ENCODE results near the gene MMP24.
"Not testable (repeated sequence)": the region's sequence is repeated elsewhere in the genome, so short reads cannot be mapped to it uniquely, and the experiment has no call there.

Gene MMP24

DNA sequence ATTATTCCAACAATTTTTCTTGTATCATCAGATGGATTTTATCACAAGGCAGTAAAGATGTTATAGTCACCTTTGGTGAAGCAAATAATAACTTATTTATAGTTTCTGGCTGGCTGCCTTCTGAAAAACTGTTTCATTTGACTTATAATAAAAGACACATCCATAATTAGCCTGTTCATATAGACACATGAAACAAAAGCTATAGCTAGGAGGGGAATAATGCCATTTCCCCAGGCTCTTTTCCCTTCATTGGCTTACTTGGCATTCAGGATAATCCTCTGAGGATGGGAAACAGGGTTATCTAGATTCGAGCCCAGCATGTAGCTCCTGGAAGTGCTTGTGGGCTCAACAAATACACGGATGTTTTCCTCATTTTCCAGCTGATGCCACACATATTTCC lies 17.5 kb downstream of the MMP24 start:
- H3K36me3 ChIP-seq = no peaks in the 10 kb centered on the region
- peaks cover 0 to 5% (median 3%) of the 10 kb centered on the region in 10 experiments; a peak in 12 of 20 replicates for H3K4me1 ChIP-seq
- no peak overlapping the region for H3K4me2 ChIP-seq
- no peak for TF ChIP-seq Cebpa-rat (IDR thresholded peaks at IDR 0.05)
- no peak overlapping the region for H3K4me3 ChIP-seq
- H3K9ac ChIP-seq = no peak overlapping the region
- H3K27me3 ChIP-seq = no peaks in the 10 kb centered on the region
- no peaks in the 10 kb centered on the region for H3K9me3 ChIP-seq (replicated peaks in 1 of 11)
- peaks cover 0 to 2% (median 0%) of the 10 kb centered on the region in 11 experiments; a peak in 3 of 22 replicates for H4K20me1 ChIP-seq
- no peak overlapping the region for H3K27ac ChIP-seq

DNA sequence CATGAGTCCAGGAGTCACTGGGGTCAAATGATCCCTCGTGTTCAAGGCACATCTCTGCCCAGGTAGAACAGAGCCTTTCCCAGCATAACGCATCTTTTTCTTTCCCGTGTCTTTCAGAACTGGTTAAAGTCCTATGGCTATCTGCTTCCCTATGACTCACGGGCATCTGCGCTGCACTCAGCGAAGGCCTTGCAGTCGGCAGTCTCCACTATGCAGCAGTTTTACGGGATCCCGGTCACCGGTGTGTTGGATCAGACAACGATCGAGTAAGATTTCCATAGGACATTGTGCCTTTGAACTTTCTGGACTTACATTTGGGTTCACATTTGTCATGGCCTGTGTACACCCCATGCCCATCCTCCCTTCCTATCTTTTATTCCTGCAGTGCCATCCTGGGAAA lies 20.2 kb downstream of the MMP24 start:
- no peak for TF ChIP-seq Cebpa-rat (IDR thresholded peaks at IDR 0.05)
- H3K27me3 ChIP-seq = no peaks in the 10 kb centered on the region

DNA sequence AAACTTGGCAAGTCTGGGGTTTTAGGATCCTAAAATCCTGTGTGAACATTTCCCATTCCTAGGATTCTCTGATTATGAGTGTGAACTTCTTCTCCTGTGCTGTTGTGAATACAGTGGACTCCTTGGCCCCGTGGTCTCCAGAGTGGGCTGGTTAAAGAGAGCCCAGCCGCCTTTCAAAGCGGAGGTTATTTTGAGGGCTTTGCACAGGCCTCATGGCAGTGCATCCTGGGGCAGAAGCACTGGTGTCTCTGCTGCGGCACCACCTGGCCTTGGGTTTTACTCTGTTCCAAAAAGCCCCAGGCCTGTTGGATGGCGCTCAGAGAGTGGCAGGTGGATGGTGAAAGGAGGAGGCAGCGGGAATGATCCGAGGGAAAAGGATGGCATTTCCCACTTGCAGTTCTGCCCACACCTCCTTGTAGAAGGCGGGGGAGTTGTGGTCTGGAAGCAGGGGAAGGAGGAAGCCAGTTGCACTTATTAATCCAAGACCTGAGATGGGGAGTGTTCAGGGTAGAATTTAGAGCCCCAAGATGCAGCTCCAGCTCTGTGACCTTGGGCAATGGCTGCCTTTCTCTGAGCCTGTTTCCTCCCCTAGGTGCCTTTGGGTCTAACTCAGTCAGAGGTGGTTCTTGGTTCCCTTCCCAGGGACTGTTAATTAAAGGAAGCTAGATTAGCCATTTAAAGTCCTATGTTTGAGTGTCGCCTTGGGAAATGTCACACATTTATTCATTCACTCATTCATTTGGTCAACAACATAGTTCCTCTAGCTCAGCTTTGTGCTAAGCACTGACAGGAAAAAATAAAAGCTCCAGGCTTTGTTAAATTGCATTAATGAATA lies 22.4 kb downstream of the MMP24 start:
- Histone ChIP-seq H3K27me3 (no peaks in the 10 kb centered on the region), H3K4me1 (peaks cover 19 to 36% (median 33%) of the 10 kb centered on the region in 10 experiments), H3K4me2 (no peak overlapping the region), H3K27ac (no peak overlapping the region), H4K20me1 (peaks cover 0 to 8% (median 0%) of the 10 kb centered on the region in 11 experiments; a peak in 3 of 22 replicates), H3K9me3 (replicated peaks in 1 of 11) (no peaks in the 10 kb centered on the region), H3K4me3 (no peak overlapping the region), H3K36me3 (no peaks in the 10 kb centered on the region), H3K9ac (no peak overlapping the region)
- TF ChIP-seq Cebpa-rat (IDR thresholded peaks at IDR 0.05) = no peak

More for the DNA sequence above, 20.2 kb downstream of the MMP24 start:
- H3K4me3 ChIP-seq = no peak overlapping the region
- no peak overlapping the region for H3K9ac ChIP-seq
- H3K27ac ChIP-seq = no peak overlapping the region
- no peaks in the 10 kb centered on the region for H3K9me3 ChIP-seq (replicated peaks in 1 of 11)
- no peak overlapping the region for H3K4me2 ChIP-seq
- H4K20me1 ChIP-seq = peaks cover 0 to 7% (median 0%) of the 10 kb centered on the region in 11 experiments; a peak in 3 of 22 replicates
- H3K4me1 ChIP-seq = peaks cover 15 to 18% (median 17%) of the 10 kb centered on the region in 10 experiments
- H3K36me3 ChIP-seq = no peaks in the 10 kb centered on the region

DNA sequence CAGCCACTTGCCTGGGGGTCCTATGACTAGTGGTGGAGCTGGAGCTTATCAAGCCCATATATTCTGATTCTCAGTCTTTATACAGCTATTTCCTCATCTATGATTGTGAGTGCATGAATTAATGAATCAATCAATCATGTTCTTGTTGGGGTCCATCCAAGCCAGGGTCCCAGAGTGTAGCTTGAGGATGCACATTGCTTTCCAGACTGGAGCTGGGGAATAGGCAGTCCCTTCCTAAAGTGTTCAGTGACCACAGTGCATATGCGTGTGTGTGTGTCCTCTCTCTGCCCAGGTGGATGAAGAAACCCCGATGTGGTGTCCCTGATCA lies 25.1 kb downstream of the MMP24 start:
- Histone ChIP-seq H3K4me3 (no peak overlapping the region), H3K36me3 (peaks cover 0 to 14% (median 0%) of the 10 kb centered on the region in 11 experiments; a peak in 5 of 22 replicates), H3K4me2 (peak overlapping the region in 9 of 11 experiments; percentile 29 to 78 (median 58); a peak in 17 of 22 replicates), H3K27me3 (no peaks in the 10 kb centered on the region), H3K9ac (no peak overlapping the region; a peak in 1 of 22 replicates), H3K27ac (peak overlapping the region in 4 of 11 experiments; percentile 11 to 52 (median 22); a peak in 4 of 22 replicates), H3K4me1 (peaks cover 19 to 36% (median 33%) of the 10 kb centered on the region in 10 experiments), H4K20me1 (peaks cover 0 to 8% (median 0%) of the 10 kb centered on the region in 11 experiments; a peak in 4 of 22 replicates), H3K9me3 (replicated peaks in 1 of 11) (no peaks in the 10 kb centered on the region)
- no peak for TF ChIP-seq Cebpa-rat (IDR thresholded peaks at IDR 0.05)

DNA sequence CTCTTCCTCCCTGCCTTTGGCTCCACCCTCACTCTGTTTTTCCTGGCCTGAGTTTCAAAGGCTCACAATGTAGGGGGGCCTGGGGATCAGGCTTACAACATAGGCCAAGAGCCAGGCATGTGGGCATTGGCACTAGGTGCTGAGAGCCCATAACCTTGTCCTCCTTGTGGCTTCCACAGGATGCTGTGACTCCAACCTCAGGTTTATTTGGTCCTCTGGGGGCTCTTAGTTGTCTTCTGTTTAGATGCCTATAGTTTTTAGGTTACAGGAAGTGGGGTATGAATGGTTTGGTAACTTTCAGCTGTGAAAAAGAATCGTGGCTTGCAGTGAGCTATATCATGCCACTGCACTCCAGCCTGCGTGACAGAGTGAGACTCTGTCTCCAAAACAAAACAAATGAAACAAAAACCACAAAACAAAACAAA lies 25.6 kb downstream of the MMP24 start:
- Histone ChIP-seq H3K9me3 (replicated peaks in 1 of 11) (no peaks in the 10 kb centered on the region), H3K4me3 (no peak overlapping the region), H3K36me3 (peaks cover 0 to 16% (median 0%) of the 10 kb centered on the region in 11 experiments; a peak in 5 of 22 replicates), H3K27ac (peak overlapping the region in 6 of 11 experiments; percentile 10 to 53 (median 14); a peak in 6 of 22 replicates), H3K27me3 (no peaks in the 10 kb centered on the region), H4K20me1 (peaks cover 0 to 8% (median 0%) of the 10 kb centered on the region in 11 experiments; a peak in 4 of 22 replicates), H3K9ac (peak overlapping the region in 2 of 11 experiments; percentile 15 to 48; a peak in 3 of 22 replicates), H3K4me2 (peak overlapping the region in 9 of 11 experiments; percentile 29 to 78 (median 58); a peak in 17 of 22 replicates), H3K4me1 (peaks cover 19 to 36% (median 33%) of the 10 kb centered on the region in 10 experiments)
- no peak for TF ChIP-seq Cebpa-rat (IDR thresholded peaks at IDR 0.05)

DNA sequence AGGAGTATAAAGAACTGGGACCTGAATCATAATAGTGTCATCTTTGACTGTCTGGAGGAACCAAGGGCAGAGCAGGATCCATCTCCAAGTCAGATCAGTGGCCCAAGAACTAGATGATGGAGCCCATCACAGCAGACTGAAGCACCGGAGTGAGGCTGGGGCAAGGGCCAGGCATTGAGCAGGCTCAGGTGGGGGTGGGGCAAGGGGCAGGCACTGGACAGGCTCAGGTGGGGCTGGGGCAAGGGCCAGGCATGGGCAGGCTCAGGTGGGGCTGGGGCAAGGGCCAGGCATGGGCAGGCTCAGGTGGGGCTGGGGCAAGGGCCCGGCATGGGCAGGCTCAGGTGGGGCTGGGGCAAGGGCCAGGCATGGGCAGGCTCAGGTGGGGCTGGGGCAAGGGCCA lies 26.1 kb downstream of the MMP24 start:
- H3K4me3 ChIP-seq = not testable (repeated sequence)

DNA sequence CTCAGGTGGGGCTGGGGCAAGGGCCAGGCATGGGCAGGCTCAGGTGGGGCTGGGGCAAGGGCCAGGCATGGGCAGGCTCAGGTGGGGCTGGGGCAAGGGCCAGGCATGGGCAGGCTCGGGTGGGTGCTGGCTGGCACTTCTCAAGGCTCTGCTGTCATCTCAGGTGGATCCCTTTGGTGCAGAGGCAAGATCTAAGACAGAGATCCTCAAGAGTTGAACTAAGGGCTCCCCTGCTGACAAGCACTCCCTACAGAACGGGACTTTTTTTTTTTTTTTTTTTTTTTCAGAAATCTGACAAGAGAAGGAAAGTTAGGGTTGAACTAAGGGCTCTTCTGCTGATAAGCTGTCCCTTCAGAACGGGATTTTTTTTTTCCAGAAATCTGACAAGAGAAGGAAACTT lies 26.5 kb downstream of the MMP24 start:
- Histone ChIP-seq H3K27me3 (no peaks in the 10 kb centered on the region), H3K36me3 (peaks cover 0 to 25% (median 4%) of the 10 kb centered on the region in 11 experiments; a peak in 7 of 22 replicates), H4K20me1 (peaks cover 0 to 10% (median 0%) of the 10 kb centered on the region in 11 experiments; a peak in 4 of 22 replicates), H3K4me3 (no peak overlapping the region), H3K4me1 (peaks cover 19 to 36% (median 33%) of the 10 kb centered on the region in 10 experiments), H3K9me3 (replicated peaks in 1 of 11) (no peaks in the 10 kb centered on the region), H3K27ac (no peak overlapping the region), H3K4me2 (peak overlapping the region in 6 of 11 experiments; percentile 19 to 78 (median 64); a peak in 11 of 22 replicates), H3K9ac (no peak overlapping the region)
- TF ChIP-seq Cebpa-rat (IDR thresholded peaks at IDR 0.05) = no peak

More for the DNA sequence above, 26.1 kb downstream of the MMP24 start:
- H3K4me2 ChIP-seq = peak overlapping the region in 9 of 11 experiments; percentile 29 to 78 (median 58); a peak in 17 of 22 replicates
- not testable (repeated sequence) for H3K9me3 ChIP-seq (replicated peaks in 1 of 11); H3K27me3 ChIP-seq
- H3K4me1 ChIP-seq = peaks cover 19 to 36% (median 33%) of the 10 kb centered on the region in 10 experiments
- peak overlapping the region in 2 of 11 experiments; percentile 15 to 48; a peak in 2 of 22 replicates for H3K9ac ChIP-seq
- H4K20me1 ChIP-seq = peaks cover 0 to 10% (median 0%) of the 10 kb centered on the region in 11 experiments; a peak in 4 of 22 replicates
- H3K36me3 ChIP-seq = peaks cover 0 to 22% (median 3%) of the 10 kb centered on the region in 11 experiments; a peak in 7 of 22 replicates
- H3K27ac ChIP-seq = peak overlapping the region in 5 of 11 experiments; percentile 9 to 53 (median 12); a peak in 6 of 22 replicates

DNA sequence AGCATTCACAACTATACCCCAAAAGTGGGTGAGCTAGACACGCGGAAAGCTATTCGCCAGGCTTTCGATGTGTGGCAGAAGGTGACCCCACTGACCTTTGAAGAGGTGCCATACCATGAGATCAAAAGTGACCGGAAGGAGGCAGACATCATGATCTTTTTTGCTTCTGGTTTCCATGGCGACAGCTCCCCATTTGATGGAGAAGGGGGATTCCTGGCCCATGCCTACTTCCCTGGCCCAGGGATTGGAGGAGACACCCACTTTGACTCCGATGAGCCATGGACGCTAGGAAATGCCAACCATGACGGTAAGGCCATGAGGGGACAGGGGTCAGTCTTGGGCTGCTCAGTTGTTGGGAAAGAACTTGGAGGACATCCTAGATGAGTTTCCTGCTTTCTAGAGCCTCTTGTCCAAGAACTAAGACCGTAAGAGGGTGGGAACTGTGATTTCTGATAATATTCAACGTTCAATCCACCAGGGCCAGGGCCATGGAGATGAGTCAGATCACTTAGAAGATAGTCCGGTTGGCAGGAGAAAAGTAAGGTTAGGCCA lies 28.0 kb downstream of the MMP24 start:
- Histone ChIP-seq H3K36me3 (peaks cover 0 to 35% (median 4%) of the 10 kb centered on the region in 11 experiments; a peak in 8 of 22 replicates), H4K20me1 (peaks cover 0 to 12% (median 0%) of the 10 kb centered on the region in 11 experiments; a peak in 5 of 22 replicates), H3K27ac (no peak overlapping the region), H3K27me3 (no peaks in the 10 kb centered on the region), H3K4me1 (peaks cover 19 to 36% (median 33%) of the 10 kb centered on the region in 10 experiments), H3K9ac (no peak overlapping the region), H3K9me3 (replicated peaks in 1 of 11) (no peaks in the 10 kb centered on the region), H3K4me2 (no peak overlapping the region), H3K4me3 (no peak overlapping the region)
- TF ChIP-seq Cebpa-rat (IDR thresholded peaks at IDR 0.05) = no peak
